ENCODE data around the gene TAF11L10.
"Not testable (repeated sequence)": the region's sequence is repeated elsewhere in the genome, so short reads cannot be mapped to it uniquely, and the experiment has no call there.

TAF11L10 gene

DNA sequence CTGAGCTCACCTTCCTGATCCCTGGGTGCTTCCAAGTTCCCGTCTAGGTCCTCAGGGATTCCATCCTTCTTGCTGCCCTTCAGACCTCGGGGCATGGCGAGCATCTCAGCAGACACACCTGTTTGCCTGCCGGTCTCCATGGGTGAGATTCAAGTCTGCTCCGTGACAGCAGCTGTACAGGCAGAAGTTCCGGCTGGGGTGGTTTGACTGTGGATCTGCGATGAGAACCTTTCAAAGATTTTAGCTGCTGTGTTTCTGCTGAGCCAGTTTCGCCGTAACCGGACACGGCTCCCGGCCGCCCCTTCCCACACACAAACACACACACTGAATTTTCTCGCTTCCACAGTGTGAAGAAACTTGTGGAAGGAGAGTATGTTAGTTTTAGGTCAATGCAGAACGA, 3.4 kb downstream of the TAF11L10 start, which contains the start of gene TAF11L9:
TSS of gene TAF11L9 (minus strand) at position 140 of the 400 bp plus-strand sequence.
- not testable (repeated sequence) for H3K9ac ChIP-seq (ENCODE audit: low read length in 2 of 2); H3K4me1 ChIP-seq (ENCODE audit: control insufficient read depth, insufficient read depth, low read length); H3K27ac ChIP-seq (ENCODE audit: low read length); H3K27me3 ChIP-seq (ENCODE audit: control insufficient read depth in 1 of 2, insufficient read depth in 2 of 2, low read length in 2 of 2); H3K4me3 ChIP-seq (ENCODE audit: low read length in 2 of 2); H3K9me3 ChIP-seq (ENCODE audit: control insufficient read depth in 2 of 2, low read length in 2 of 2); H3K36me3 ChIP-seq (ENCODE audit: control insufficient read depth in 2 of 2, insufficient read depth in 2 of 2, low read length in 2 of 2)

- not testable (repeated sequence) for H3K4me3 ChIP-seq (ENCODE audit: low read length in 2 of 2); H3K27me3 ChIP-seq (ENCODE audit: control insufficient read depth in 1 of 2, insufficient read depth in 2 of 2, low read length in 2 of 2); H3K9ac ChIP-seq (ENCODE audit: low read length in 2 of 2); H3K4me1 ChIP-seq (ENCODE audit: control insufficient read depth, insufficient read depth, low read length); H3K36me3 ChIP-seq (ENCODE audit: control insufficient read depth in 2 of 2, insufficient read depth in 2 of 2, low read length in 2 of 2); H3K9me3 ChIP-seq (ENCODE audit: control insufficient read depth in 2 of 2, low read length in 2 of 2); H3K27ac ChIP-seq (ENCODE audit: low read length)
Measured at GRCh38 chr5:17590860-17591259, 6.8 kb downstream of the TAF11L10 start, which contains the start of gene TAF11L8. TSS of gene TAF11L8 (minus strand) at chr5:17590960.

- not testable (repeated sequence) for H3K27ac ChIP-seq (ENCODE audit: low read length); H3K27me3 ChIP-seq (ENCODE audit: control insufficient read depth in 1 of 2, insufficient read depth in 2 of 2, low read length in 2 of 2); H3K9ac ChIP-seq (ENCODE audit: low read length in 2 of 2); H3K4me3 ChIP-seq (ENCODE audit: low read length in 2 of 2); H3K4me1 ChIP-seq (ENCODE audit: control insufficient read depth, insufficient read depth, low read length); H3K9me3 ChIP-seq (ENCODE audit: control insufficient read depth in 2 of 2, low read length in 2 of 2); H3K36me3 ChIP-seq (ENCODE audit: control insufficient read depth in 2 of 2, insufficient read depth in 2 of 2, low read length in 2 of 2)
Measured at GRCh38 chr5:17585658-17586057, 12.0 kb downstream of the TAF11L10 start, which contains the start of gene TAF11L7. TSS of gene TAF11L7 (minus strand) at chr5:17585758.
